Measurements from ENCODE around the gene SLC46A1.

SLC46A1 gene

GRCh38 chr17:28427371-28427770 lies 21.4 kb upstream of the SLC46A1 start:
- TF ChIP-seq CTCF (IDR thresholded peaks at IDR 0.05; ENCODE audit: low read depth, low read length) = no peak
- DNase-seq (ENCODE audit: extremely low read depth, low read depth) = peak; percentile 57

GRCh38 chr17:28426081-28426519 lies 20.1 kb upstream of the SLC46A1 start:
- TF ChIP-seq CTCF (IDR thresholded peaks at IDR 0.05; ENCODE audit: low read depth, low read length) = peak; percentile 9
- no peak for DNase-seq (ENCODE audit: extremely low read depth, low read depth)

GRCh38 chr17:28425206-28425605 lies 19.2 kb upstream of the SLC46A1 start:
- no peak for TF ChIP-seq CTCF (IDR thresholded peaks at IDR 0.05; ENCODE audit: low read depth, low read length)
- DNase-seq (ENCODE audit: extremely low read depth, low read depth) = no peak

GRCh38 chr17:28421787-28422305 lies 15.8 kb upstream of the SLC46A1 start:
- TF ChIP-seq CTCF (IDR thresholded peaks at IDR 0.05; ENCODE audit: low read depth, low read length) = no peak
- no peak for DNase-seq (ENCODE audit: extremely low read depth, low read depth)

GRCh38 chr17:28416703-28417311 lies 10.8 kb upstream of the SLC46A1 start:
- DNase-seq (ENCODE audit: extremely low read depth, low read depth) = no peak

GRCh38 chr17:28415886-28416285 lies 9.9 kb upstream of the SLC46A1 start:
- TF ChIP-seq CTCF (IDR thresholded peaks at IDR 0.05; ENCODE audit: low read depth, low read length) = no peak
- no peak for DNase-seq (ENCODE audit: extremely low read depth, low read depth)

More at GRCh38 chr17:28416703-28417311, 10.8 kb upstream of the SLC46A1 start:
- peak; percentile 83 for TF ChIP-seq CTCF (IDR thresholded peaks at IDR 0.05; ENCODE audit: low read depth, low read length)

GRCh38 chr17:28413804-28414203 lies 7.8 kb upstream of the SLC46A1 start:
- DNase-seq (ENCODE audit: extremely low read depth, low read depth) = no peak
- TF ChIP-seq CTCF (IDR thresholded peaks at IDR 0.05; ENCODE audit: low read depth, low read length) = no peak

Measured in AG09319 (cell line).